Esophagus squamous epithelium (tissue), 5 donors: ENCODE data around the gene TTC39B. TPM values are rescaled to one million over a fixed set of nuclear protein-coding genes. Genes with fewer than 3 reads are reported as not detected.

ENCODE experiments used
- DNase-seq: peaks from one replicate; lab custom pipeline; 2025; lab: John Stamatoyannopoulos, UW
- H3K27ac ChIP-seq, 4 donors: fragments of 200-600 bp; sonication (generic); one replicate each; pipeline ENCODE4 v1.5.1; 2016 to 2019; ENCODE audit warnings: mild to moderate bottlenecking in 1 of 4
- H3K27me3 ChIP-seq, 4 donors: fragments of 200-600 bp; sonication (generic); 1 replicate in 3 of 4; 2 replicates in 1 of 4; pipeline versions ENCODE4 v1.5.1 to v1.6.0; 2017 to 2021; ENCODE audit warnings: antibody characterized with exemption in 1 of 4
- H3K36me3 ChIP-seq, 3 donors: fragments of 200-600 bp; sonication (generic); one replicate each; pipeline ENCODE4 v1.5.1; 2016 to 2019
- H3K4me1 ChIP-seq, 3 donors: fragments of 200-600 bp; sonication (generic); one replicate each; pipeline ENCODE4 v1.5.1; 2017 to 2019
- H3K4me3 ChIP-seq, 4 donors: fragments of 200-600 bp; sonication (generic); 1 replicate in 3 of 4; 2 replicates in 1 of 4; pipeline ENCODE4 v1.5.1; 2016 to 2019; ENCODE audit warnings: mild to moderate bottlenecking in 2 of 4, moderate library complexity in 1 of 4
- H3K9me3 ChIP-seq, 3 donors: fragments of 200-600 bp; sonication (generic); one replicate each; pipeline ENCODE4 v1.5.1; 2016 to 2019
- CTCF ChIP-seq, 6 experiments: fragments of 450-650 bp in 4 of 6; fragments of 200-600 bp in 2 of 6; sonication (generic) in 2 of 6; IDR thresholded peaks; one replicate each; pipeline ENCODE4 v1.5.1; 2016 to 2019; ENCODE audit warnings: antibody characterized with exemption in 6 of 6, mild to moderate bottlenecking in 4 of 6, moderate library complexity in 4 of 6
- POLR2A ChIP-seq, 4 donors: fragments of 450-650 bp; IDR thresholded peaks; one replicate each; pipeline ENCODE4 v1.6.1; 2017; ENCODE audit warnings: antibody characterized with exemption in 4 of 4, mild to moderate bottlenecking in 4 of 4, moderate library complexity in 3 of 4
- WGBS, 2 donors: methylation state at CpG; one replicate each; pipeline ENCODE4 v1.1.5; 2018; 5-methylcytosine and 5-hydroxymethylcytosine counted together
- intact Hi-C: fragments of 100-400 bp; cut with DNase I; formaldehyde crosslinking; loops from one replicate; pipeline ENCODE4 v1.15.0; 2022
- total RNA-seq, 4 donors: library from RNA; depleted of rRNA; stranded (reverse); fragments of >200 nt; gene quantifications; one replicate each; pipeline ENCODE4 v1.1.0, GENCODE V29; 2016
- donor health status: DM: yes; HTN: yes; CAD: no.

Gene TTC39B
- total RNA-seq, 4 donors from 2014 or later: 15.8 to 24.3 (median 17.5) TPM

DNA sequence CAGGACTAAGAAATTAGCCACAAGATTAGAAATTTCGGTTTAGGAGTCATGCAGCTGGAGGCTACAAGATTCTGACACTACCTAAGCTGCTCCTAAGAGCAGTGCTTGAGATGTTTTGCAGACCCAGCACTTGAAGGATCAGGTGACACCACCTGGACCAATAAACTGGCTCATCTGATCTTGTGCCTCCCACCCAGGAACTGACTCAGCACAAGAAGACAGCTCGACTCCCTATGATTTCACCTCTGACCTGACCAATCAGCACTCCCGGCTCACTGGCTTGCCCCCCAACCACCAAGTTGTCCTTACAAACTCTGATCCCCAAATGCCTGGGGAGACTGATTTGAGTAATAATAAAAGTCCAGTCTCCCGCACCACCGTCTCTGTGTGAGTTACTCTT is 170.4 kb downstream of the TTC39B start:
- Histone ChIP-seq H3K36me3 (no peaks in the 10 kb centered on the region), H3K4me1 (peaks cover 0 to 7% (median 0%) of the 10 kb centered on the region in 3 donors), H3K9me3 (no peaks in the 10 kb centered on the region), H3K4me3 (no peak overlapping the region), H3K27me3 (no peaks in the 10 kb centered on the region), H3K27ac (no peak overlapping the region)
- 76 to 86% methylated on average over 4 to 5 of the region's 5 CpGs for WGBS, 2 donors
- DNase-seq: no peak
- TF ChIP-seq CTCF (IDR thresholded peaks at IDR 0.05) (no peak), POLR2A (IDR thresholded peaks at IDR 0.05) (no peak)
- intact Hi-C loops: no loop called here

GRCh38 chr9:15135164-15135792 is 171.7 kb downstream of the TTC39B start:
- Histone ChIP-seq H3K27ac (no peak overlapping the region), H3K4me1 (peaks cover 0 to 7% (median 0%) of the 10 kb centered on the region in 3 donors), H3K9me3 (no peaks in the 10 kb centered on the region), H3K4me3 (peak overlapping the region in 1 of 4 donors; percentile 40), H3K27me3 (no peaks in the 10 kb centered on the region), H3K36me3 (no peaks in the 10 kb centered on the region)
- TF ChIP-seq POLR2A (IDR thresholded peaks at IDR 0.05): no peak
- TF ChIP-seq CTCF (IDR thresholded peaks at IDR 0.05): peak; percentile 55 to 90 (median 82)
- DNase-seq: no peak
- WGBS, 2 donors: 26 to 29% methylated on average over 18 of the region's 18 CpGs
- intact Hi-C loops: no loop called here

GRCh38 chr9:15133488-15133887 is 173.5 kb downstream of the TTC39B start:
- no peaks in the 10 kb centered on the region for H3K36me3 ChIP-seq
- no peak overlapping the region for H3K4me3 ChIP-seq
- H3K27ac ChIP-seq: no peak overlapping the region
- H3K27me3 ChIP-seq: no peaks in the 10 kb centered on the region
- no peak for TF ChIP-seq CTCF (IDR thresholded peaks at IDR 0.05)
- no peak for TF ChIP-seq POLR2A (IDR thresholded peaks at IDR 0.05)
- no peaks in the 10 kb centered on the region for H3K9me3 ChIP-seq
- intact Hi-C loops: no loop called here
- DNase-seq: no peak
- peaks cover 0 to 7% (median 0%) of the 10 kb centered on the region in 3 donors for H3K4me1 ChIP-seq
- 82 to 91% methylated on average over 3 of the region's 3 CpGs for WGBS, 2 donors

DNA sequence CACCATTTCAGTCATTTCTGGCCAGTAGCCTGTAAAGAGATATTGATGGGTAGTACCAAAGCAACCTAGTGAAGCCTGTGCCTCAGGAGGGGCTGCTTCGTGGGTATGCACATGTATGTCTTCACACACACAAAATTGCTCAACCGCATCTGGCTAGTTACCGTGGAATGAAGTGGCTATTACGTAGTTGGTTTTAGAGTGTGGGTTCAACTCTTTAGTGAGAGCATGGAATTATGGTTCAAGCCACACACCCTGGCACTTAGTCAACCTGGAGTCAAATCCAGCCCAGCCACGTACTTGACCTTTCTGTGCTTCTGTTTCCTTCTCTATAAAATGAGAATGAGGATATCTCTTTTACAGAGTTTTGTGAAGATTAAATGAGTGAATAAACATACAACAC is 174.9 kb downstream of the TTC39B start:
- 76 to 77% methylated on average over 5 of the region's 5 CpGs for WGBS, 2 donors

More for the DNA sequence above, 174.9 kb downstream of the TTC39B start:
- H3K27me3 ChIP-seq: no peaks in the 10 kb centered on the region
- H3K4me3 ChIP-seq: no peak overlapping the region
- no peaks in the 10 kb centered on the region for H3K9me3 ChIP-seq
- peaks cover 0 to 7% (median 0%) of the 10 kb centered on the region in 3 donors for H3K4me1 ChIP-seq
- DNase-seq: no peak
- intact Hi-C loops: no loop called here
- no peak overlapping the region for H3K27ac ChIP-seq
- H3K36me3 ChIP-seq: no peaks in the 10 kb centered on the region
- TF ChIP-seq POLR2A (IDR thresholded peaks at IDR 0.05) (no peak), CTCF (IDR thresholded peaks at IDR 0.05) (no peak)
